Forelimb muscle (tissue), 1 donor: ENCODE data around the gene C19orf85. TPM values are rescaled to one million over a fixed set of nuclear protein-coding genes. Genes with fewer than 3 reads are reported as not detected.

Experiments used
- DNase-seq: peaks from one replicate; pipeline ENCODE4 v3.0.0-alpha.2; 2013; ENCODE audit warnings: low read depth
- polyA plus RNA-seq: library from polyadenylated mRNA; unstranded; fragments of 120-200 nt; gene quantifications from one replicate; pipeline ENCODE4 v1.2.1, GENCODE V29; 2013; ENCODE audit not compliant: insufficient read length

The C19orf85 gene
- polyA plus RNA-seq, 1 donor: not detected

DNA sequence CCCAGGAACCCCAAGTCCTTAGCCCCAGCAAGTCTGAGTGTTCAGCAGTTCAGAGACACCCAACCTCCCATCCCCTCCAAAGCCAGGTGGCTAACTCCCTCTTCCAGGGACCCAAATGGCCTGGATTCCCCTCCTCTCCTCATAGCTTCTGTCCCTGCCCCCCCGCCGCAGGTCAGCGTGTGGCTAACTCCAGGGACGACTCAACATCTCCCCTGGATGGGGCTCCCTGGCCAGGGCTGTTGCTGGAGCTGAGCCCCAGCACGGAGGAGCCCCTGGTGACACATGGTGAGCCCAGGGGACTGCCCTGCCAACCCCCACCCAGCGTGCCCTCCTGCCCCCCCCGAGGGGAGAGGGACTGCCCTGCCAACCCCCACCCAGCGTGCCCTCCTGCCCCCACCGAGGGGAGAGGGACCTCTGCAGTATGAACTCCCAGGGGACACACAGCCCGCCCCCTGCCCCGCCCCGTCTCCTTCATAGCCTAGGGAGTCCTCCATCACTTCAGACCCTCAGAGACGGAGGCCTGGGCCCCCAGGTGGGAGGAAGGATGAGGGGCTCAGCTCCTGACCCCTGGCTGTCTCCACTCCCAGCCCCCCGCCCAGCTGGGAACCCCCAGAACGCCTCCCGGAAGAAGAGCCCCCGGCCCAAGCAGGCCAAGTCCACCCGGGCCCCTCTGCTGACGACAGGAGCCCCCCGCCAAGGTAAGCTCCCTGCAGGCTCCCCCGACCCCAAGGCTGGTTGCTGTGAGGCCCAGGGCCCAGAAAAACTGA, 25.3 kb upstream of the C19orf85 start:
- no peak for DNase-seq

DNA sequence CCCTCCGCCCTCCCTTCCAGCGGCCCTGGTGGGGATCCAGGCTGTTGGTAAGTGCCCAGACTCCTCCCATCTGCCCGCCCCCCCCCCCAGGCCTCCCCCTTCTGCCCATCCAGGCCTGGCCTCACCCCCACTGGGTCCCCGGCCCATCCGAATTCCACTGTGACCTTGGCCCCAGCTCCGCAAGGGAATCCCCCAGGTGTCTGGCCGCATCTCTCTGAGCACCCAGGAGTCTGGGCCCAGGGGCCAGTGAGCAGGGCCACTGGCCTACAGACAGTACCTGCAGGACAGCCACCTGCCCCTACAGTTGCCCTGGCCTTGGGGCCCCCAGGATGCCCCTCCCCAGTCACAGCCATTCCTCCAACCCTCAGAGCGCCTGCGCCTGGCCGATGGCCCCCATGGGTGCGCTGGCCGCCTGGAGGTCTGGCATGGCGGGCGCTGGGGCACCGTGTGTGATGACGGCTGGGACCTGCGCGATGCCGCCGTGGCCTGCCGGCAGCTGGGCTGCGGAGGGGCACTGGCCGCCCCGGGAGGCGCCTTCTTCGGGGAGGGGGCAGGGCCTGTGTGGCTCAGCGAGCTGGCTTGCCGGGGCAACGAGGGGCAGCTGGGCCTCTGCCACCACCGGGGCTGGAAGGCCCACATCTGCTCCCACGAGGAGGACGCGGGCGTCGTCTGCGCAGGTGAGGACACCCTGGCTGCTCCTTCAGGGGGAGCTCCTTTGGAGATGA, 24.6 kb upstream of the C19orf85 start:
- DNase-seq: no peak

DNA sequence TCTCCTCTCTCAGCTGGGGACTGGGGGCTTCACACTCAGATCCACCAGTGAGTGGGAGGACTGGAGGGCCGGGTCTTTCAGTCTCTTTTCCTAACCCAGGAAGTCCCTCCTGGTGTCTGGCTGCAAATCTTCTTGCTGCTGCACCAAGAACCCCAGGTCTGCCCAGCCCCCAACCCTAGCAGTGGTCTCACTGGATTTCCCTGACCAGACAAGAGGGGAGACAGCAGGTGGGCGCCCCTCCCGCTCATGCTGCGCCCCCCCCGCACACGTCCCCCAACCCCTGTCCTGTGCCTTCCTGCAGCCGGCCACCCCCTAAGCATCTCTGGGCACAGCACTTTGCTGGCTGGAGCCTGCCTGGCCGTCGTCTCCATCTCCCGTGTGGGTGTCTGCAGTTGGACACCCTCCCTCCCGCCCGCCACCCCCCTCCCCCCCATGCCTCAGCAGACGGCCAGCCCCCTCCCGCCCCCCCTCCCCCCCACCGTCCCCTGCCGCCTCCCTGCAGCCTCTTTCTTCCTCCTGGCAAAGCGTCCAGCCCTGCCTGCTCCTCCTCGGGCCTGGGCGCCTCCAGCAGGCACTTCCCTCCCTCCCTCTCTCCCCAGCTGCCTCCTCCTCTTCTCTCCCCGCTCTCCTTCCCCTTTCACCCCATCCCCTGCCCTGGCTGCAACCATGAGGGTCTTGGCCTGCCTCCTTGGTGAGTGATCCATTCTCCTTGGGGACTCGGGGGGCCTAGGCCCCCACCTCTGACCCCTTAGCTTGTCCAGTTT, 23.6 kb upstream of the C19orf85 start, which contains the start of gene SSC5D:
Gene SSC5D (plus strand): TSS at position 513 of the 764 bp plus-strand sequence. CDS start 154 bp downstream, at position 667.
- no peak for DNase-seq

DNA sequence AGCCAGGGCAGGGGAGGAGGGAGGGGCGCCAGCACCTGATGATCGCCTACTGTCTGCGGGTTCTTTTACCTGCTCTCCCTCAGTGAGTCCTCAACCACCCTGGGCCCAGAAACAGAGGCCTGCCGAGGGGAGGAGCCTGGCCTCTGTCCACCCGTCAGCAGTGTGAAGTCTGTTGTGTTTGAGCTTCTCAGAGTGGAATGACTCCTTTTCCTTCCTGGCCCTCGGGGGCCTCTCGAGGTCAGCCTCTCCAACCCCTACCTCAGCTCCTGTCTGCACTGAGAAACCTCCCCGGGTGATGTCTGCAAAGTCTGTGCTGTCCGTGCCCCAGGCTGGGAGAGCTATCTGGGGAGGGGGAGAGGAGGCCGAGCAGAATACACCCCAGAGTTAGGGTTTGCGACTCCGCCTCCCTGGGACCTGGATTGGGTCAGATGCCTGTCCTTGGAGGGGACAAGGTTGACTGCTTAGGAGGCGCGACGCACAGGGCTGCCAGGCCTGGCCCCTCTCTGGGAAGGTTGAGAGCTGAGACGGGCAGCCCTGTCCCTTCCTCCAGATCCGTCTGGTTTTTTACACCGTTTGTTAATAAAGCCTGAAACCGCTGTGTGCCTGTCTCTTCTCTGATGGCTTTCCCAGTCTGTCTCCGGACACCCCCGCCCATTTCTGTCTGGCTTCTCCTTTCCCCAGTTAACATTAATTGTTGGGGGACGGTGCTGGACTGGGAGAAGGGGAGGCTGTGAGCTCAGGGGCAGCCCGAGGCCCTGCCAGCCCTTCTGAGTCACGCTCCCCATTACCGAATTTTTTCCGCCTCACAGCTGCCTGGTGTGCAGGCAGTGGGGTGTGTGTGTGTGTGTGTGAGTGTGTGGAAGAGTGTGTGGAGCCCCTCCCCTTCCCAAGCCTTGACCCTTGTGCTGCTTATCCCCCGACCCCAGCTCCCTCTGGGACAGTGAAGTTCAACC, 22.7 kb upstream of the C19orf85 start:
- peak; percentile 88 for DNase-seq

DNA sequence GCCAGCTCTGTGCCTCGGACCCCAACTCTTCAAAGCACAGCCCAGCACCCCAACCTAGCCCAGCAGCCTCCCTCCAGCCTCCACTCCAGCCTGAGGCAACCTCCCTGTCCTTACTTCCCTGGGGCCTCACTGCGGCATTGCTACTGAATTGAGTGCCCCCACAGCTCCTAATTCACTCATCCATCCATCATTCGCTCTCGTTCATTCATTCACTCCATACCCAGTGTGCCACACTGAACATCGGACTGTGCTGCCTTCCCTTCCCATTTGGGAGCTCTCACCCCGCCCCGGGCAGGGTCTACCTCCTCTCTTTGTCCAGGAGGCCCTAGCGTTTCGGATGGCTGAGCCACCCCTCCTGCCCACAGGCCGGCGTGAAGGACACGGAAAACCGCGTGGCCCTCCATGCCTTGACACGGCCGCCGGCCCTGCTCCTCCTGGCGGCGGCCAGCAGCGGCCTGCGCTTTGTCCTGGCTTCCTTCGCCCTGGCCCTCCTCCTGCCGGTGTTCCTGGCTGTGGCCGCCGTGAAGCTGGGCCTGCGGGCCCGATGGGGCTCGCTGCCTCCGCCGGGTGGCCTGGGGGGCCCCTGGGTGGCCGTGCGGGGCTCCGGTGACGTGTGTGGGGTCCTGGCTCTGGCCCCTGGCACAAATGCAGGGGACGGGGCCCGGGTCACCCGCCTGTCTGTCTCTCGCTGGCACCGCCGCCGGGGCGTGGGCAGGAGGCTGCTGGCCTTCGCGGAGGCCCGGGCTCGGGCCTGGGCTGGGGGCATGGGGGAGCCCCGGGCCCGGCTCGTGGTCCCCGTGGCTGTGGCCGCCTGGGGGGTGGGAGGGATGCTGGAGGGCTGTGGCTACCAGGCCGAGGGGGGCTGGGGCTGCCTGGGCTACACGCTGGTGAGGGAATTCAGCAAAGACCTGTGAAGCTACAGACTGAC, 21.8 kb upstream of the C19orf85 start:
- no peak for DNase-seq

DNA sequence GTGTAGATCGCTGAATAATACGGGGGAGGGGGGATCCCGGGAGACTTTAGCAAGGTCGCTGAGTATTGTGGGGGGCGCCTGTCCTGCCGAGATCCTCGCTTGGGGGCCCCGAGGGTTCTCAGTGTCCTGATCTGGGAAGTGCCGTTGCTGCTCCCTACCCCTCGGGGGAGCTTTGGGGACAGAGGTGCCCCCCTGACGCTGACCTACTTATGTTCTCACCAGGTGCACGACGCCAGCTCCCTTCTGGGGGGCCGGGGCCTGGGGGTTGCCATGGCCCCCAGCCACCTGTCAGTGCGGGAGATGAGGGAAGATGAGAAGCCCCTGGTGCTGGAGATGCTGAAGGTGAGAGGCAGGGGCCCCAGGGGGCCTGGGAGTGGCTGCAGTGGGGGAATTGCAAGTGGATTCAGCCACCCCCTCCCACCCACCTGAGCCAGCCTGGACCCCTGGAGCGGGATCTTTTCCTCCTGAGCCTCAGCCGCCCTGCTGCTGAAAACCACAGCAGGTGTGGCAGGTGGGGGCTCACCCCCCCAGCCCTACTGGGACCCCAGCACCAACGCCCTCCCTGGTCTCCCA, 21.0 kb upstream of the C19orf85 start:
- DNase-seq: no peak

DNA sequence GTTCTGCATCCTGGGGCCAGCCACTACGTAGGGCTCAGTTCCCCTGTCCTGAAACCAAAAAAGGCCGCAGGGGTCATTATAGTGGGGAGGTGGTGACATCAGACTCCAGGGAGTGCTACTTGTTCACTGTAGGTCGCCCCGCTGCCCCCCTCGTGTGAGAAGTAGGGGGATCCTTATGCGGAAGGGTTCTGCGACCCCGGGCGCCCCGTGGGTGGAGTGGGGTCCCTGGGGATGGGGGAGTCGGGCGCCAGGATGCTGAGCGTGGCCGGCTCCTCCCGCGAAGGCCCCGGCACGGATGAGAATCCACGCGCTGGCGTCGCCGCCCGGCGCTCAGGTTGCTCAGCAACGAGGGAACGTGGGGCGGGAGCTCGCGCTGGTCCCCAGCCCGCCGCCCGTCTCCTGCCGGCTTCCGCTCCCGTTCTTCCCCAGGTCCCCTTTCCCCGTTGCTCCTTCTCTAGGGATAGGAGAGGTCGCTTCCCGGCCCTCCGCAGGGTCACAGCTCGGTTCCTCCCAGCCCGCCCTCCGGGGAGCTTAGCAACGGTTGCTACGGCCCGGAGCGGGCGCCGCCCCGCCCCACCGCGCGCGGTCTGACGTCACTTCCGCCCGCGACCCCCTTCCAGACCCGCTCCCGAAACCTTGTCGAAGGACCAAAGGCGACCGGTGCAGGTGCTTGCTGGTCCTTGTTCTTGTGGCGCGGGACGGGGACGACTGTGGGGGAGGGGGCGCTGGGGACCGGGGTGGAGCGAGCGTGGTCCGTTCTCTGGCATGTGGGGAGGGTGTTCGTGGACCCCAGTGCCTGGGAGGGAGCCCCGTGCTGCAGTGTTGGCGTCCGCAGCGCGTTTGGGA, 20.3 kb upstream of the C19orf85 start, which contains the start of gene NAT14:
Gene NAT14 (plus strand): TSS at position 596 of the 846 bp plus-strand sequence. CDS start 521 bp downstream, outside the sequence.
- DNase-seq: no peak

DNA sequence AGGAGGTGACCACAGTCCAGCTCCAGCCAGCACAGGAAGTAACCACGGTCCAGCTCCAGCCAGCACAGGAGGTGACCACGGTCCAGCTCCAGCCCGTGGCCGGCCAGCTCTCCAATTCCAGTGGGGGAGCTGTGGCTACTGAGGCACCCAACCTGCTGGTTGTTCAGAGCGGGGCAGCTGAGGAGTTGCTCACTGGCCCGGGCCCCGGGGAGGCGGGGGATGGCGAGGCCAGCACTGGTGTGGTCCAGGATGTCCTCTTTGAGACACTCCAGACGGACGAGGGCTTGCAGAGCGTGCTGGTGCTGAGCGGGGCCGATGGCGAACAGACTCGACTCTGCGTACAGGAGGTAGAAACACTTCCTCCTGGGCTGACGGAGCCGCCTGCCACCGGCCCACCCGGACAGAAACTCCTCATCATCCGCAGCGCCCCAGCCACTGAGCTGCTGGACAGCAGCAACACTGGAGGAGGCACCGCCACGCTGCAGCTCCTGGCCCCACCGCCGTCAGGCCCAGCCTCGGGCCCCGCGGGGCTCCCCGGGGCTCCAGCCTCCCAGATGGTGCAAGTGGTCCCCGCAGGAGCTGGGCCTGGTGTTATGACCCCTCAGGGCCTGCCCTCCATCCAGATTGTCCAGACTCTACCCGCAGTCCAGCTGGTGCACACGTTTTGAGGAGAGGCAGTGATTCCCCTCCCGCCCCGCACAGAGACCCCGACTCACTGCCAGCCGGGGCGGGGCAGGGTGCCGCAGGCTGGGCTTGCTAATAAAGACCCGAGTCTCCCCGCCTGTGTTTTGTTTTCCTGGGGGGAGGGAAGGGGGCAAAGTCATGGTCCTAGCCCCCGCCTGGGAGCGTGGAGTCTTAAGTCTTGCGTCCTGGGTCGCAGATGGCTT, 19.4 kb upstream of the C19orf85 start:
- DNase-seq: no peak

DNA sequence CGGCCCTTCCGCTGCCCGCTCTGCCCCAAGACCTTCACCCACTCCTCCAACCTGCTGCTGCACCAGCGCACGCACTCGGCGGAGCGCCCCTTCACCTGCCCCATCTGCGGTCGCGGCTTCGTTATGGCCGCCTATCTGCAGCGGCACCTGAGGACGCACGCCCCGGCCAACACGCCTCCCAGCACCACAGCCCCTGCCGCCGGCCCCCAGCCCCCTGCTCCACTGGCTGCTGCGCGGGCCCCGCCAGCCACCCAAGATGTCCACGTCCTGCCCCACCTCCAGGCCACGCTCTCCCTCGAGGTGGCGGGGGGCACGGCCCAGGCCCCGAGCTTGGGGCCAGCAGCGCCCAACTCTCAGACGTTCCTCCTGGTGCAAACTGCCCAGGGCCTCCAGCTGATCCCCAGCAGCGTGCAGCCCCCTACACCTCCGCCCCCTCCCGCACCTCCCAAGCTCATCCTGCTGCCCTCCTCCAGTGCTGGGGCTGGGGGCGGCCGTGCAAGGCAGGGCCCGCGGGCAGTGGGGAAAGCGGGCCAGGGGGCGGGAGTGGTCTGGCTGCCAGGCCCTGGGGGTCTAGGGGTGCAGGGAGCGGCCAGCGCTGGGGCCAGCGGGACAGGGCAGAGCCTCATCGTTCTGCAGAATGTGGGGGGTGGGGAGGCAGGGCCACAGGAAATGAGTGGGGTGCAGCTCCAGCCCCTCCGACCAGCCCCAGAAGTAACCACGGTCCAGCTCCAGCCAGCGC, 18.6 kb upstream of the C19orf85 start:
- no peak for DNase-seq

DNA sequence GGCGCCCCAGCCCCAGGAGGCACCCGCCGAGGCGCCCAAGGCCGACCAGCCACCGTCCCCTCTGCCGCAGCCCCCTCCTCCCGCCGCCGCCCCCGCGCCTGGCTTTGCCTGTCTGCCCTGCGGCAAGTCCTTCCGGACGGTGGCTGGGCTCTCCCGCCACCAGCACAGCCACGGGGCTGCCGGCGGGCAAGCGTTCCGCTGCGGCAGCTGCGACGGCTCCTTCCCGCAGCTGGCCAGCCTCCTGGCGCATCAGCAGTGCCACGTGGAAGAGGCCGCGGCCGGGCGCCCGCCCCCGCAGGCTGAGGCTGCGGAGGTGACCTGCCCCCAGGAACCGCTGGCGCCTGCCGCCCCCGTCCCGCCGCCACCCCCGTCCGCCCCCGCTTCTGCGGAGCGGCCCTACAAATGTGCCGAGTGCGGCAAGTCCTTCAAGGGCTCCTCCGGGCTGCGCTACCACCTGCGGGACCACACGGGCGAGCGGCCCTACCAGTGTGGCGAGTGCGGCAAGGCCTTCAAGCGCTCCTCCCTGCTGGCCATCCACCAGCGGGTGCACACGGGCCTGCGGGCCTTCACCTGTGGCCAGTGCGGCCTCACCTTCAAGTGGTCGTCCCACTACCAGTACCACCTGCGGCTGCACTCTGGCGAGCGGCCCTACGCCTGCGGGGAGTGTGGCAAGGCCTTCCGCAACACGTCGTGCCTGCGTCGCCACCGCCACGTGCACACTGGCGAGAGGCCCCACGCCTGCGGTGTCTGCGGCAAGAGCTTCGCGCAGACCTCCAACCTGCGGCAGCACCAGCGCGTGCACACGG, 17.8 kb upstream of the C19orf85 start:
- DNase-seq: no peak

DNA sequence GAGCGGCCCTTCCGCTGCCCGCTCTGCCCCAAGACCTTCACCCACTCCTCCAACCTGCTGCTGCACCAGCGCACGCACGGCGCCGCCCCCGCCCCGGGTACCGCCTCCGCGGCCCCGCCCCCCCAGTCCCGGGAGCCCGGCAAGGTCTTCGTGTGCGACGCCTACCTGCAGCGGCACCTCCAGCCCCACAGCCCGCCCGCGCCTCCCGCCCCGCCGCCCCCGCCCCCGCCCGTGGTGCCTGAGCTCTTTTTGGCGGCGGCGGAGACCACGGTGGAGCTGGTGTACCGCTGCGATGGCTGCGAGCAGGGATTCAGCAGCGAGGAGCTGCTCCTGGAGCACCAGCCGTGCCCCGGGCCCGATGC, 17.2 kb upstream of the C19orf85 start:
- no peak for DNase-seq

DNA sequence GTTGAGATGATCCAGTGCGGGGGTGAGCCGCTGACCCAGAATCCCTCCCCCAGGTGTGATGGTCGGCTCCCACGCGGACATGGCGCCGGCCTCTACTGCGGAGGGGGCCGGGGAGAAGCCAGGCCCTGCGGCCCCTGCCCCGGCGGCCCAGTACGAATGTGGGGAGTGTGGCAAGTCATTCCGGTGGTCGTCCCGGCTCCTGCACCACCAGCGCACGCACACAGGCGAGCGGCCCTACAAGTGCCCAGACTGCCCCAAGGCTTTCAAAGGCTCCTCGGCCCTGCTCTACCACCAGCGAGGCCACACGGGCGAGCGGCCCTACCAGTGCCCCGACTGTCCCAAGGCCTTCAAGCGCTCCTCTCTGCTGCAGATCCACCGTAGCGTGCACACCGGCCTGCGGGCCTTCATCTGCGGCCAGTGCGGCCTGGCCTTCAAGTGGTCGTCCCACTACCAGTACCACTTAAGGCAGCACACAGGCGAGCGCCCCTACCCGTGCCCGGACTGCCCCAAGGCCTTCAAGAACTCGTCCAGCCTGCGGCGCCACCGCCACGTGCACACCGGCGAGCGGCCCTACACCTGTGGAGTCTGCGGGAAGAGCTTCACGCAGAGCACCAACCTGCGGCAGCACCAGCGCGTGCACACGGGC, 16.7 kb upstream of the C19orf85 start:
- DNase-seq: no peak

DNA sequence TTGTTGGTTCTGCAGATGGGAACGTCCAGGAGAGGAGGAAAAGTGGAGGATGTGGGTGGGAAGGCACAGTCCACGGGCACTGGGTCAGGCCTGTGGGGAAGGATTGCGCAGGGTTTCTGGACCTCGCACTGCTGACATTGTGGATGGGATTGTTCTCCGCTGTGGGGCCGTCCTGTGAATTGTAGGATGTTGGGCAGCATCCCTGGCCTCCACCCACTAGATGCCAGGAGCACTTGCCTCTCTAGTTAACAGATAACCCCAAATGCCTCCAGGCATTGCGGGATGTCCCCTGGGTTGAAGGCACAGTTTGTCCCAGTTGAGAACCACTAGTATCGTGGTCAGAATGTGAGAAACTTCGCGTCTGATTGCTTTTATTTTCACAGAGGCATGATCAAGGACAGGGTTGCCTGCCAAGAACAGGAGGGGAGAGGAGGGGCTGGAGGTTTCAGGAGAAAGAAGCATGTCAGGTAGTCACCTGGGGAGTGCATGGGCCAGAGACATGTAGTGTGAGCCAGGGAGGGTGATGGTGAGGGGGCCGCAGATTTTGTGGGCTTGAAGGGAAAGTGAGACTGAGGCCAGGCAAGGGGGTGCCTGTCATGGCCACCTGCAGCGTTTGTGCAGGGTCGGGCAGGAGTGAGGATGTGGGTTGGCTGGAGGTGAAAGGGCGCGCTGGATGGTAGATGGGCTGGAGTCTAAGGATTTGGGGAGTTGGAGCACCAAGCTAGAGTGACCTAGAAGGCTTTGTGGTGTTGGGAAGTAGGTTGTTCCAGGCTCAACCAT, 15.1 kb upstream of the C19orf85 start:
- no peak for DNase-seq

DNA sequence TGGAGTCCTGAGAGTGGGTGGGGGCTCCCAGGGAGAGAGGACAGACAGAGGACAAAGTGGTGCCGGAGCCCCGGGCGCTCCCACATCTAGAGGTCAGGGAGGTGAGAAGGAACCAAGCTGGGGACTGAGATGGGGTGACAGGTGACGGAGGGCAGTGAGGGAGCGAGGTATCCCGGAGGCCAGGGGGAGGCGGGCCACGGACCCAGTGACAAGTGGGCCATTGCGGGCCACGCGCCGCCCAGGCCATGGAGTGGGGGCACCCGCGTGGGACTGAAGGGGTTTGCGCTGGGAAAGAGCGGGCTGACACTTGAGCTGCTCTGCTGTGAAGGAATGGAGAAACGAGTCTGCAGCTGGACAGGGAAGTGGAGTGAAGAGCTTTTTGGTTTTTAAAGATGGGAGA, 14.5 kb upstream of the C19orf85 start:
- no peak for DNase-seq

DNA sequence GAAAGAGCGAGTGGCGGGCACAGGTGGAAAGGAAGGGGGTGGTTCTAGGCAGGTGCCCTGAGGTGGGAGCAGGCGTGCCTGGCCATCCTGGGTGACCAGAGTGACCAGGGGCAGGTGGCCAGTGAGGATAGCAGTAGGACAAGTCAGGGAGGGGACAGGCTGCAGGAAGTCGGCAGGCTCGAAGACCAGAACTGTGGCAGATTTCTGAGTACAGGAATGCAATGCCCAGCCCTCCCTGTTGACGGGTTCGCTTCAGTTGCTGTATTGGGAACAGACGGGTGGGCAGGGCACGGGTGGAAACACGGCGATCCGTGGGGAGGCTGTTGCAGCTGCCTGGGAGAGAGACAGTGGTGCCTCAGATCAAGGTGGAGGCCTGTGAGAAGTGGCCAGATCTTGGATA, 13.8 kb upstream of the C19orf85 start:
- DNase-seq: no peak
